Keratinocyte (primary cell): ENCODE results near the gene PLXND1.

Experiments used
- EZH2 ChIP-seq: IDR thresholded peaks from one replicate; pipeline ENCODE4 v1.6.1; 2012; ENCODE audit warnings: inconsistent platforms, mild to moderate bottlenecking, low read length, moderate library complexity
- TF ChIP-seq, protein P1 (sequence below), 3 experiments: IDR thresholded peaks in 1 of 3; conservative IDR thresholded peaks in 1 of 3; optimal IDR thresholded peaks in 1 of 3; 2 replicates in 2 of 3; 3 replicates in 1 of 3; pipeline versions ENCODE3 to v1.5.1; 2011; ENCODE audit warnings: low read length in 3 of 3, mild to moderate bottlenecking in 3 of 3, moderate library complexity in 2 of 3, control low read depth in 1 of 3, inconsistent platforms in 1 of 3; ENCODE audit not compliant: insufficient read depth in 2 of 3; ENCODE audit errors: extremely low read depth in 1 of 3

GRCh38 chr3:129611812-129612533 is 5.5 kb upstream of the PLXND1 start:
- TF ChIP-seq, protein P1, sequence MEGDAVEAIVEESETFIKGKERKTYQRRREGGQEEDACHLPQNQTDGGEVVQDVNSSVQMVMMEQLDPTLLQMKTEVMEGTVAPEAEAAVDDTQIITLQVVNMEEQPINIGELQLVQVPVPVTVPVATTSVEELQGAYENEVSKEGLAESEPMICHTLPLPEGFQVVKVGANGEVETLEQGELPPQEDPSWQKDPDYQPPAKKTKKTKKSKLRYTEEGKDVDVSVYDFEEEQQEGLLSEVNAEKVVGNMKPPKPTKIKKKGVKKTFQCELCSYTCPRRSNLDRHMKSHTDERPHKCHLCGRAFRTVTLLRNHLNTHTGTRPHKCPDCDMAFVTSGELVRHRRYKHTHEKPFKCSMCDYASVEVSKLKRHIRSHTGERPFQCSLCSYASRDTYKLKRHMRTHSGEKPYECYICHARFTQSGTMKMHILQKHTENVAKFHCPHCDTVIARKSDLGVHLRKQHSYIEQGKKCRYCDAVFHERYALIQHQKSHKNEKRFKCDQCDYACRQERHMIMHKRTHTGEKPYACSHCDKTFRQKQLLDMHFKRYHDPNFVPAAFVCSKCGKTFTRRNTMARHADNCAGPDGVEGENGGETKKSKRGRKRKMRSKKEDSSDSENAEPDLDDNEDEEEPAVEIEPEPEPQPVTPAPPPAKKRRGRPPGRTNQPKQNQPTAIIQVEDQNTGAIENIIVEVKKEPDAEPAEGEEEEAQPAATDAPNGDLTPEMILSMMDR (optimal IDR thresholded peaks at IDR 0.05 in 1 of 3, IDR thresholded peaks at IDR 0.05 in 1 of 3, conservative IDR thresholded peaks at IDR 0.05 in 1 of 3; ENCODE audit: extremely low read depth in 1 of 3, insufficient read depth in 2 of 3, low read length in 3 of 3): no peak
- no peak for TF ChIP-seq EZH2
